HG02642 (cell line): ENCODE data around the gene SCN1B.
"Not testable (repeated sequence)": the region's sequence is repeated elsewhere in the genome, so short reads cannot be mapped to it uniquely, and the experiment has no call there.

Source experiments
- ATAC-seq: cut with Tn5 transposase; IDR thresholded peaks from one replicate; pipeline ENCODE4 v1.9.1; 2021; ENCODE audit warnings: mild to moderate bottlenecking; ENCODE audit not compliant: unreplicated experiment, poor library complexity

SCN1B gene

GRCh38 chr19:35015270-35015953, 14.9 kb upstream of the SCN1B start:
- no peak for ATAC-seq

GRCh38 chr19:35015954-35016351, 14.3 kb upstream of the SCN1B start:
- no peak for ATAC-seq

- no peak for ATAC-seq
Observed at GRCh38 chr19:35017507-35017906, 12.8 kb upstream of the SCN1B start.

- no peak for ATAC-seq
Observed at GRCh38 chr19:35018379-35018778, 11.9 kb upstream of the SCN1B start.

- no peak for ATAC-seq
Observed at GRCh38 chr19:35019144-35019543, 11.1 kb upstream of the SCN1B start.

- ATAC-seq, result no peak
Observed at GRCh38 chr19:35021016-35021415, 9.3 kb upstream of the SCN1B start.

- ATAC-seq, result no peak
Observed at GRCh38 chr19:35021596-35021995, 8.7 kb upstream of the SCN1B start.

- ATAC-seq, result no peak
Observed at GRCh38 chr19:35022460-35022859, 7.8 kb upstream of the SCN1B start.

GRCh38 chr19:35023428-35023827, 6.8 kb upstream of the SCN1B start:
- ATAC-seq, result no peak

- ATAC-seq, result no peak
Observed at GRCh38 chr19:35024095-35024494, 6.2 kb upstream of the SCN1B start.

- ATAC-seq, result no peak
Observed at GRCh38 chr19:35025969-35026368, 4.3 kb upstream of the SCN1B start.

GRCh38 chr19:35026418-35026817, 3.9 kb upstream of the SCN1B start:
- ATAC-seq, result no peak

- no peak for ATAC-seq
Observed at GRCh38 chr19:35027009-35027408, 3.3 kb upstream of the SCN1B start.

- no peak for ATAC-seq
Observed at GRCh38 chr19:35027851-35028599, 2.2 kb upstream of the SCN1B start.

- ATAC-seq, result not testable (repeated sequence)
Observed at GRCh38 chr19:35028600-35028885, 1.7 kb upstream of the SCN1B start.

- not testable (repeated sequence) for ATAC-seq
Observed at GRCh38 chr19:35029275-35029736, 964 bp upstream of the SCN1B start.

- ATAC-seq, result no peak
Observed at GRCh38 chr19:35029737-35030256, 473 bp upstream of the SCN1B start.

GRCh38 chr19:35031072-35031881, 1.0 kb downstream of the SCN1B start:
- ATAC-seq, result no peak

- ATAC-seq, result no peak
Observed at GRCh38 chr19:35032356-35032865, 2.1 kb downstream of the SCN1B start.

GRCh38 chr19:35033067-35034004, 3.1 kb downstream of the SCN1B start:
- ATAC-seq, result no peak
